Measurements from ENCODE around the gene DDHD1.
"Not testable (repeated sequence)": the region's sequence is repeated elsewhere in the genome, so short reads cannot be mapped to it uniquely, and the experiment has no call there.

DNA sequence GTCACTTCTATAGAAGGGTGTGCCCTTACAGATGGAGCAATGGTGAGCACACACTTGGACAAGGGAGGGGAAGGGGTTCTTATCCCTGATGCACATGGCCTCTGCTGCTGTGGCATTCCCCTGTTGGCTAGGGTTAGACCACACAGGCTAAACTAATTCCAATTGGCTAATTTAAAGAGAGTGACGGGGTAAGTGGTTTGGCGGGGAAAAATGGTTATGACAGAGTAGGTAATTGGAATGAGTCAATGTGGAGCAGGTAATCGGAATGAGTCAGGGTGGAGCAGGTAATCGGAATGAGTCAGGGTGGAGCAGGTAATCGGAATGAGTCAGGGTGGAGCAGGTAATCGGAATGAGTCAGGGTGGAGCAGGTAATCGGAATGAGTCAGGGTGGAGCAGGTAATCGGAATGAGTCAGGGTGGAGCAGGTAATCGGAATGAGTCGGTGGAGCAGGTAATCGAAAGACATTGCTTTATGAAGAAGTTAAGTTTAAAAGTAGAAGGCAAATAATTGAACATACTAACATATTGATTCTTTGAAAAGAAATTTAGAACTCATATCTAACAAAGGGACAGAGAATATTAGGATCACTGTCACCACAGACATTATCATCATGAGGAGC lies 28.4 kb upstream of the DDHD1 start:
- not testable (repeated sequence) for TF ChIP-seq POLR2A, POLR2AphosphoS5 (IDR thresholded peaks at IDR 0.05)
- TF ChIP-seq, protein P1, sequence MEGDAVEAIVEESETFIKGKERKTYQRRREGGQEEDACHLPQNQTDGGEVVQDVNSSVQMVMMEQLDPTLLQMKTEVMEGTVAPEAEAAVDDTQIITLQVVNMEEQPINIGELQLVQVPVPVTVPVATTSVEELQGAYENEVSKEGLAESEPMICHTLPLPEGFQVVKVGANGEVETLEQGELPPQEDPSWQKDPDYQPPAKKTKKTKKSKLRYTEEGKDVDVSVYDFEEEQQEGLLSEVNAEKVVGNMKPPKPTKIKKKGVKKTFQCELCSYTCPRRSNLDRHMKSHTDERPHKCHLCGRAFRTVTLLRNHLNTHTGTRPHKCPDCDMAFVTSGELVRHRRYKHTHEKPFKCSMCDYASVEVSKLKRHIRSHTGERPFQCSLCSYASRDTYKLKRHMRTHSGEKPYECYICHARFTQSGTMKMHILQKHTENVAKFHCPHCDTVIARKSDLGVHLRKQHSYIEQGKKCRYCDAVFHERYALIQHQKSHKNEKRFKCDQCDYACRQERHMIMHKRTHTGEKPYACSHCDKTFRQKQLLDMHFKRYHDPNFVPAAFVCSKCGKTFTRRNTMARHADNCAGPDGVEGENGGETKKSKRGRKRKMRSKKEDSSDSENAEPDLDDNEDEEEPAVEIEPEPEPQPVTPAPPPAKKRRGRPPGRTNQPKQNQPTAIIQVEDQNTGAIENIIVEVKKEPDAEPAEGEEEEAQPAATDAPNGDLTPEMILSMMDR (IDR thresholded peaks at IDR 0.05), result not testable (repeated sequence)

Measured in prostate gland (tissue), 2 donors.